HFF-Myc (cell line): ENCODE measurements around the gene PTPRH.
"Not testable (repeated sequence)": the region's sequence is repeated elsewhere in the genome, so short reads cannot be mapped to it uniquely, and the experiment has no call there.

Experiments
- DNase-seq: peaks from one replicate; pipeline ENCODE4 v3.0.0-alpha.2; 2011; ENCODE audit warnings: low read depth; ENCODE audit errors: extremely low read depth
- H3K4me3 ChIP-seq: replicated peaks from 2 replicates; pipeline ENCODE4 v1.5.1; 2011; ENCODE audit warnings: low read depth, mild to moderate bottlenecking, control low read depth, low read length
- CTCF ChIP-seq: IDR thresholded peaks from 2 replicates; pipeline ENCODE4 v1.5.1; 2012; ENCODE audit warnings: mild to moderate bottlenecking, low read depth, low read length, control low read depth; ENCODE audit errors: missing control alignments

PTPRH gene

DNA sequence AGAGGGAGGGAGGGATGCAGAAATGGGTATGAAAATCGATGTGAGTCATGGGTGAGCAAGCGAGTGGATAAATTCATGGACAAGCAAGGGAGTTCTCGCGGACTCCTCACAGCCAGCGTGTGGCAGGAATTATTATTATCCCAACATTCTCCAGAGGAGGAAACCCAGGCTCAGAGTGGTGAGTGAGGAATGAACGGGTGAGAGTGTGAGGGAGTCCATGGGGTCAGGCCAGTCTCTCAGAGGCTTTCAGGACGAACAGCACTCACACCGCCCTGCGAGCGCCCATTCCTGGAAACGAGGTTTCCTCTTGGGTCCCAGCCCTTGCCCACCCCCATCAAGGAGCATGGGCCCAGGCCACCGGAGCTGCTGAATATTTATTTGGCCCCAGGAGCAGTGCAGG is 36.6 kb downstream of the PTPRH start:
- peak overlapping the region; percentile 47 for H3K4me3 ChIP-seq
- no peak for TF ChIP-seq CTCF
- no peak for DNase-seq

GRCh38 chr19:55172318-55172717 is 37.0 kb downstream of the PTPRH start:
- not testable (repeated sequence) for H3K4me3 ChIP-seq, DNase-seq

GRCh38 chr19:55171440-55171839 is 37.9 kb downstream of the PTPRH start:
- H3K4me3 ChIP-seq: no peak overlapping the region
- no peak for TF ChIP-seq CTCF
- DNase-seq: no peak

DNA sequence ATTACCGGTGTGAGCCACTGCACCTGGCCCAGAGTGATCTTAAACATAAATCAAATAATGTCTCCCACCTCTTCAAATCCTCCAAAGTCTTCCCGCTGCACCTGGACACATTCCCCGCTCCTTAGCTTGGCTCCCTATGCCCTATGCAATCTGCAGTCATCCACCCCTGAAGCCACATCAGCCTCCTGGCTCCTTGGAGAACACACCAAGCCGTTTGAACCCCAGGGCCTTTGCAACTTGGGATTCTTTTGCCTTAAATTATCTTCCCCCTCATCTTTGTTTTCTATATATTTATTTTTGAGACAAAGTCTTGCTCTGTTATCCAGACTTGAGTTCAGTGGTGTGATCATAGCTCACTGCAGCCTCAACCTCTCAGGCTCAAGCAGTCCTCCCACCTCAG is 40.2 kb downstream of the PTPRH start:
- no peak for DNase-seq
- no peak overlapping the region for H3K4me3 ChIP-seq
- TF ChIP-seq CTCF: no peak

DNA sequence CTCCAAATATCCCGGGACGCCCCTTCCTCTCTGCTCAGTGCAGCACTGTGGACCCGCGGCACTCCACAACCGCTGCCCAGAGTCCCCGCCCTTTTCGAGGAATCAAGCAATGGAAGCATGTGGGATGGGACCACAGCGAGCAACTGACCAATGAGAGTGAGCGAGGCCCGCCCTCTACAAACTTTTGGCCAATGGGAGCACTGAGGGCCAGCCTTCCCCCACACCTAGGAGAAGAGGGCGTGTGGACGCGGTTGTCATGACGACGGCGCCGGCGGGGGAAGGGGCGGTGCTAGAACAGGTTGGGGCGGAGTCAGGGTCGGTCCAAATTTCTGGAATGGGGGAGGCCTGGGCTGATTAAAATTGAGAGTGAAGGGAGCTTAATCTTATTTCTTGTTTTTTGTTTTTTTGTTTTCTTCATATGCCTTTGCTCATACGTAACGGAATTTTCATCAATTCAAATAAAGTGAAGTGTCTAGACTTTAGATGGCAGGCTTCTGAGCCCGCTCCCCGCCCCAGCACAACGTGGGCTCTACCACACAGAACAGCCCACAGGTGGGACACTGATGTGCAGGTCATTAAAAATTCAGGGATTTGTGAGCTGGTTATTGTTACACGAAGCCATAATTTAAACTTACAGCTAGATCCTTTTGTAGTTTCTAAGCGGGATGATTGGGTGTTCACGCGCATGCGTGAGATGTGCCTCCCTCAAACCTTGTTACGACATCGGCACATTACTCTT is 42.6 kb downstream of the PTPRH start, which contains the start of gene DNAAF3:
Gene DNAAF3, minus strand, starts transcription at position 84 of the 739 bp plus-strand sequence. CDS start 200 bp downstream, outside the sequence.
- H3K4me3 ChIP-seq: peak within 1 kb of the TSS; percentile 43
- TF ChIP-seq CTCF: no peak
- DNase-seq: peak; percentile 97

- peak overlapping the region; percentile 43 for H3K4me3 ChIP-seq
- peak; percentile 74 for TF ChIP-seq CTCF
- no peak for DNase-seq
Measured at GRCh38 chr19:55165952-55166529, 43.3 kb downstream of the PTPRH start.

DNA sequence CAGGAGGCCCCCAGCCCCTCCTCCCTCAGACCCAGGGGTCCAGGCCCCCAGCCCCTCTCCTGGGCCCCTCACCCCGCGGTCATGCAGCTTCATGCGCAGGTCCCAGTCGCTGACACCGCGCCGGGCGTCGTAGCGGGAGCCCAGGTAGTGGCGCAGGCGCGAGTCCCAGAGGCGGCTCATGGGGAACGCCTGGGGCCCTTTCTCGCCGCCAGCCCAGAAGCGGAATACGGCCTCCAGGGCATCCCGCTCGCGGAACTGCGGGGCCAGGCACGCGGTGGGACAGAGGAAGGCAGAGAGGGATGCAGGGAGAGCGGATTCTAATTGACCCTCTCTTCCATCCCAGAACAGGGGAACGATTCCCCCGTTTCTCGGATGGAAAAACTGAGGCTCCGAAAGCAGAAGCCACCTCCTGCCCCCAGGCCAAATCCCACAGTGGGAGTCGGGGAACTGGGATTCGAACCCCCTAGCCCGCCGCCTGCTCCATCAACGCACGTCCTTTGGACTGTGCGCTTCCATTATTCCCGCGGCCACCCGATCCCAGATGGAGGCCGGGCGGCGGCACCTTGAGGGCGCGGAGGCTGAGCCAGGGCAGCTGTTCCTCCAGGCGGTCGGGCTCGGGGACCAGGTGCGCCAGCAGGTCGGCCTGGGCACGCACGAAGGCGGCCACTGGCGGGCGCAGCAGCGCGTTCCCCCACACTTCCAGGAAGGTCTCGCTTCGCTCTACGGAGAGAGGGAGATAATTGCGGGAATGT is 47.6 kb downstream of the PTPRH start:
- H3K4me3 ChIP-seq: no peak overlapping the region
- no peak for DNase-seq
- no peak for TF ChIP-seq CTCF
